Measurements from ENCODE around the gene CDH4.

Gene CDH4

DNA sequence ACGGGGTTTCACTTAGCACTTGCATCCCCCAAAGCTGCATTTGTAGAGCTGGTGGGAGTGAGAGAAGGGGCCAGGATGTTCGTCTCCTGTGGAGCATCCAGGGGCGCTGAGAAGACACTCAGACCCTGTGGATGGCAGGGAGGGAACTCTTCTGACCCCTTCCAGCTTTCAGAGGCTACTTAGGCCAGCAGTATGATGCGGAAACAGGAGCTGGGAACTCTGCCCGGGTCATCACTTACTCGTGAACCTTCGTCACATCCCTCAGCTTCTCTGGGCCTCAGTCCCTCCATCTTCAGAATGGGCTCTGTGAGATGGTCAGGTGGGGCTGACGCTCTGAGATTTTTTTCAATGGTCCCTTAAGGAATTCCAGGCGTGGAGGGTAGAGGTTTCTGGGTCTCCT, 585.1 kb downstream of the CDH4 start:
- H3K4me1 ChIP-seq (ENCODE audit: insufficient read depth, low read length): no peaks in the 10 kb centered on the region
- no peak for TF ChIP-seq EZH2 (IDR thresholded peaks at IDR 0.05; ENCODE audit: borderline replicate concordance, low read depth, low read length, severe bottlenecking)
- TF ChIP-seq, protein P1, sequence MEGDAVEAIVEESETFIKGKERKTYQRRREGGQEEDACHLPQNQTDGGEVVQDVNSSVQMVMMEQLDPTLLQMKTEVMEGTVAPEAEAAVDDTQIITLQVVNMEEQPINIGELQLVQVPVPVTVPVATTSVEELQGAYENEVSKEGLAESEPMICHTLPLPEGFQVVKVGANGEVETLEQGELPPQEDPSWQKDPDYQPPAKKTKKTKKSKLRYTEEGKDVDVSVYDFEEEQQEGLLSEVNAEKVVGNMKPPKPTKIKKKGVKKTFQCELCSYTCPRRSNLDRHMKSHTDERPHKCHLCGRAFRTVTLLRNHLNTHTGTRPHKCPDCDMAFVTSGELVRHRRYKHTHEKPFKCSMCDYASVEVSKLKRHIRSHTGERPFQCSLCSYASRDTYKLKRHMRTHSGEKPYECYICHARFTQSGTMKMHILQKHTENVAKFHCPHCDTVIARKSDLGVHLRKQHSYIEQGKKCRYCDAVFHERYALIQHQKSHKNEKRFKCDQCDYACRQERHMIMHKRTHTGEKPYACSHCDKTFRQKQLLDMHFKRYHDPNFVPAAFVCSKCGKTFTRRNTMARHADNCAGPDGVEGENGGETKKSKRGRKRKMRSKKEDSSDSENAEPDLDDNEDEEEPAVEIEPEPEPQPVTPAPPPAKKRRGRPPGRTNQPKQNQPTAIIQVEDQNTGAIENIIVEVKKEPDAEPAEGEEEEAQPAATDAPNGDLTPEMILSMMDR (IDR thresholded peaks at IDR 0.05; ENCODE audit: borderline replicate concordance, extremely low read depth, low read length, poor library complexity, severe bottlenecking): no peak
- DNase-seq (no peak), ATAC-seq (ENCODE audit: insufficient read depth, low read depth) (no peak)
- peaks cover 2% of the 10 kb centered on the region for H4K20me1 ChIP-seq (ENCODE audit: insufficient read depth, low read length)
- no peak overlapping the region for H3K9ac ChIP-seq (ENCODE audit: low read depth, low read length)
- H3K27me3 ChIP-seq (ENCODE audit: insufficient read depth, low read length, poor library complexity): peaks cover 2% of the 10 kb centered on the region
- no peak overlapping the region for H3K4me2 ChIP-seq (ENCODE audit: insufficient read depth, low read length)
- H3K27ac ChIP-seq (ENCODE audit: low read length): no peak overlapping the region
- H2AFZ ChIP-seq (ENCODE audit: low read depth, low read length): no peak overlapping the region
- no peak overlapping the region for H3K4me3 ChIP-seq (ENCODE audit: low read depth in 1 of 2, low read length in 2 of 2)
- H3K36me3 ChIP-seq (ENCODE audit: insufficient read depth, low read length): no peaks in the 10 kb centered on the region
- H3K9me3 ChIP-seq (ENCODE audit: insufficient read depth, low read length, severe bottlenecking): no peaks in the 10 kb centered on the region
- H3K79me2 ChIP-seq (ENCODE audit: insufficient read depth, low read length): no peaks in the 10 kb centered on the region

- H3K36me3 ChIP-seq (ENCODE audit: insufficient read depth, low read length): no peaks in the 10 kb centered on the region
- ATAC-seq (ENCODE audit: insufficient read depth, low read depth): no peak
- no peak overlapping the region for H3K4me2 ChIP-seq (ENCODE audit: insufficient read depth, low read length)
- no peak overlapping the region for H3K4me3 ChIP-seq (ENCODE audit: low read depth in 1 of 2, low read length in 2 of 2)
- no peaks in the 10 kb centered on the region for H3K9me3 ChIP-seq (ENCODE audit: insufficient read depth, low read length, severe bottlenecking)
- no peak overlapping the region for H3K27ac ChIP-seq (ENCODE audit: low read length)
- H4K20me1 ChIP-seq (ENCODE audit: insufficient read depth, low read length): no peaks in the 10 kb centered on the region; the same call in 1 of the 2 replicates
- H3K4me1 ChIP-seq (ENCODE audit: insufficient read depth, low read length): no peaks in the 10 kb centered on the region
- no peaks in the 10 kb centered on the region for H3K27me3 ChIP-seq (ENCODE audit: insufficient read depth, low read length, poor library complexity)
- no peak overlapping the region for H3K9ac ChIP-seq (ENCODE audit: low read depth, low read length)
- no peak for DNase-seq
- TF ChIP-seq EZH2 (IDR thresholded peaks at IDR 0.05; ENCODE audit: borderline replicate concordance, low read depth, low read length, severe bottlenecking): no peak
- H3K79me2 ChIP-seq (ENCODE audit: insufficient read depth, low read length): no peaks in the 10 kb centered on the region
- H2AFZ ChIP-seq (ENCODE audit: low read depth, low read length): no peak overlapping the region
These were observed 587.3 kb downstream of the CDH4 start for GRCh38 chr20:61839223-61839911.

DNA sequence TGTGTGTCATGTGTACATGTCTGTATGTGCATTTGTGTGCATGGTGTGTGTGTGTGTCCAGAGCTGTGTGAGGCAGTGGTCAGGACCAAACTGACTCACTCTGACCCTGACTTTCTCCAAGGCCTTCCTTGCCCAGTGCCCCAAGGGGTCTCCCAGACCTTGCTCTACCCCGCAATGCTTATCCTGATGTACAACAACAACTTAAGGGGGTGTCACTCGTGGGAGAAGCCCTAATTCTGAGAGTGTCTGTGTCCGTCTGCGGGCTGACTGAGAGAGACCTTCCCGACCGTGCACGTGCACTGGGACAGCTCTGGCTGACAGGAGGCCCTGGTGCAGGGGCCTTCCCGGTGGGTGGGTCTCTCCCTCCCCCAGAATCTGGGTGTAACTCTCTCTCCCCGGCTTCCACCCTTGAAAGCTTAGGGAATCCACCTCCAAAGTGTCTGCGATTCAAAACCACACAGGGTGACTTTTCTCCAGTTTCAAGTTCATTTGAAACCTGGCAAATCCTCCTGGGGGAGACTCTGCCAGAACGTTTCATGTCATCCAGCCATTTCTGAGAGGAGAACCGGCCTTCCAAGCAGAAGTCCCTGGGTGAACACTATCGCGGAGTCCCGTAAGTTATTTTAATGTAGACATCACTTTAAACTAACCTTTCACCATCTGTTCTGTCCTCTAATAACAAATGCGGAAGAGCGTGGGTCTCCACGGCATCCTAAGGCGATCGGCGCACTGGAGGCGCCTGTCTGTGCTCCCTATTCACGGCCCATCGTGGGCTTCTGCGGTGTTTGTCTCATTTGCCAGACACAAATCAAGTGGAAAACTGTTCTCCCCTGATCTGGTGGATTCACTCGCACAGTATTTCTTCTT, 588.1 kb downstream of the CDH4 start:
- Histone ChIP-seq H3K9ac (ENCODE audit: low read depth, low read length) (no peak overlapping the region), H3K9me3 (ENCODE audit: insufficient read depth, low read length, severe bottlenecking) (no peaks in the 10 kb centered on the region), H3K79me2 (ENCODE audit: insufficient read depth, low read length) (no peaks in the 10 kb centered on the region), H3K4me2 (ENCODE audit: insufficient read depth, low read length) (no peak overlapping the region), H3K27me3 (ENCODE audit: insufficient read depth, low read length, poor library complexity) (no peaks in the 10 kb centered on the region), H3K27ac (ENCODE audit: low read length) (no peak overlapping the region), H3K4me1 (ENCODE audit: insufficient read depth, low read length) (no peaks in the 10 kb centered on the region), H3K36me3 (ENCODE audit: insufficient read depth, low read length) (no peaks in the 10 kb centered on the region), H4K20me1 (ENCODE audit: insufficient read depth, low read length) (no peaks in the 10 kb centered on the region), H2AFZ (ENCODE audit: low read depth, low read length) (no peak overlapping the region), H3K4me3 (ENCODE audit: low read depth in 1 of 2, low read length in 2 of 2) (no peak overlapping the region)
- TF ChIP-seq, protein P1 (IDR thresholded peaks at IDR 0.05; ENCODE audit: borderline replicate concordance, extremely low read depth, low read length, poor library complexity, severe bottlenecking): no peak
- no peak for TF ChIP-seq EZH2 (IDR thresholded peaks at IDR 0.05; ENCODE audit: borderline replicate concordance, low read depth, low read length, severe bottlenecking)
- DNase-seq (no peak), ATAC-seq (ENCODE audit: insufficient read depth, low read depth) (no peak)
